Activated CD8-positive, alpha-beta memory T cell treated with anti-CD3 and anti-CD28 coated beads, Interleukin-2, amount 50 U/mL, for 4 hours (primary cell): Measurements from ENCODE around the gene ANKRD28.
"Not testable (repeated sequence)": the region's sequence is repeated elsewhere in the genome, so short reads cannot be mapped to it uniquely, and the experiment has no call there.

Source experiments
- DNase-seq: peaks from one replicate; pipeline ENCODE4 v3.0.0-alpha.2; 2020

Gene ANKRD28

GRCh38 chr3:15633159-15633558, 164.6 kb downstream of the ANKRD28 start:
- DNase-seq, result no peak

DNA sequence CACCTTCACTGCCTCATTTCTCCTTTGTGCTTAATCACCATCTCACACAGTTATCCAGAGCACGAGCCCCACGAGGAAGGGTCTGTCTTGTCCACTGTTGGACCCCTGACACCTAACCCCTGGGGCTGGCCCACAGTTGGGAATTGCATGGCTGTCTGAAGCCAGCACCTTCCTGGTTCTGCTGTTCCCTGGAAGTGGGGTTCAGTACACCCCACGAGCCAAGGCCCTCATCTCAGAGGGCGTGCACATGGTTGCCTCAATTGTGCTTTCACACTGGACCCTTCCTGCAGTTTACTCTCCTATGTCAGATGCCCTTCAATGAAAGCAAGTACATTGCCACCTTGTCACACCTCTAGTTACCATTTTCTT, 165.6 kb downstream of the ANKRD28 start:
- no peak for DNase-seq

DNA sequence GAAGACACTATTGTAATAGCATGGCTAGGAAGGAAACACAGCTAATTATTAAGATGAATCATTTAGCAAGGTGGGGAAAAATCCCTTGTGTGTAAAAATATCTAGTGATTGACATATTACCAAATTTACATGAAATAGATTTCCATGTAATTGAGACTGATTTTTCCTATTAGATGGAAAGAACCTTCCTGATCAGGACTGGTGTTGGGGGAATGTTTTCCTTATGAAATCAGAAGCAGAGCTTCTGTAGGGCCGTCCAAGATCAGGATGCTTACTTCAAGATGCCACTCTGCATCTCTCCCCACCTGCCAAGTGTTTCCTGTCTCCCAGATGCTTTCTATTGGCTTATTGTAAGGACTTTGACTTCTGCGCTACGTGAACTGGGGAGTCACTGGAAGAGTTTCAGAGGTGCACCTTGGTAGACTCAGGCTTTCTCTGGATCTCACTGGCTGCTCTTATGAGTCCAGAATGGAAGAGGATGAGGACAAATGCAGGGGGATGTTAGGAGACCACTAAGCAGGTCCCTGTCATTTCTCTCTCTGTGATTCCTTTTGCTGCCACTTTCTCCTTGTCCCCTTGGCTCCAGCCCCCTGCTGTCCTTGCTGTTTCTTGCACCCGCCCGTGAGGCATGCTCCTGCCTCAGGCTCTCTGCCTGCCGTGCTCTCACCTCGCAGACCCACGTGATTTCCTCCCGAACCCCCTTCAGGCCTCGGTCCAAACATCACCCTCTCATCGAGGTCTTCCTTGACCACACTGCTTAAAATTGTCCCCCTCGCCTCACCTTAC, 166.2 kb downstream of the ANKRD28 start:
- DNase-seq, result no peak

DNA sequence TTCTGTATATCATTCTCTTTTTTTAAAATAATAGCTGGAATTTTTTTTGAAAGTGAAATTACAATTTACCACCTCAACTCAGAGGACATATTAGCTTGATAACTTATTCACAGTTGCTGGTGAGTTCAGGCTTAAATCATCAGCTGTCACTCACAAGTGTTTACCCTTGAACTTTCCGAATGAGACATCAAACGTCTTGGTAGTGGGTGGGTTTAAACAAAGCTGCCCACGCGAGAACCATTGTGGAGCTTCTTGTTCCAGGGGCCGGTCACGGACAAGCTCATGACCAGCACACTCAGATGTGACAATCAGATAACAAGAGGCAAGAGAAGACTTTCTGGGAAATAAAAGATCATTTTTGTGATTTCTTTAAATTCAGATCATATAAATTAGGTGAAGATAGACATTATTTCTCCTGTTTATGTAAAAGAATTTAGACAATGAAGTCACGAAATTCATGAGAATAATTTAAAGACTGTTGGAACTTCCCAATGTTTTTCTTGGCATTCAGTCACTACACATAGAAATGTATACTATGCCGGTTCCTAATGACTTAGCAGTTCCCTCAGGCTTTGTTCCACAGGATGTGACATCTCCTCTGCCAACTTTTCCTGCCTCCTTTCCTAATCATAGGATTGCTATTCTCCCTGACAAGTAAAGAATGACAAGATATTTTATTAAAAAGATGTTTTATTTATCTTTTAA, 167.0 kb downstream of the ANKRD28 start:
- DNase-seq, result no peak

GRCh38 chr3:15629860-15630597, 167.8 kb downstream of the ANKRD28 start:
- peak; percentile 57 for DNase-seq

DNA sequence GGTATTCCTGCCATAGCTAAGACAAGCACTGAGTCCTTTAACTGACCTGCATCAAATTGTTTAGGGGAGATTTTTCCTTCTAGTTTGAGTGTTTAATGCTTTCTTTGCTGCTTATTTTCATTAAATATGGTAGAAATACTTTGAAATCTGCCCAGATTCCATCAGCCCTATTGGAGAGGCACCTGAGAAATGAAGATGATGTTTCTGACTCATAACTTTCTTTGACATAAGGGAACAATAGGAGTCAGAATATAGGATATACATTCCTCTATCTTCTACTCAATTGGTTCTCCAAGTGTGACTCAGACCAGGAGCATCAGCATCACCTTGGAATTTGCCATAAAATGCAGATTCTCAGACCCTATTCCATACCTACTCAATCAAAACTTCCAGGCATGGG, 168.8 kb downstream of the ANKRD28 start:
- DNase-seq, result no peak

- DNase-seq, result no peak
These were observed 174.0 kb downstream of the ANKRD28 start for GRCh38 chr3:15623535-15624440.

DNA sequence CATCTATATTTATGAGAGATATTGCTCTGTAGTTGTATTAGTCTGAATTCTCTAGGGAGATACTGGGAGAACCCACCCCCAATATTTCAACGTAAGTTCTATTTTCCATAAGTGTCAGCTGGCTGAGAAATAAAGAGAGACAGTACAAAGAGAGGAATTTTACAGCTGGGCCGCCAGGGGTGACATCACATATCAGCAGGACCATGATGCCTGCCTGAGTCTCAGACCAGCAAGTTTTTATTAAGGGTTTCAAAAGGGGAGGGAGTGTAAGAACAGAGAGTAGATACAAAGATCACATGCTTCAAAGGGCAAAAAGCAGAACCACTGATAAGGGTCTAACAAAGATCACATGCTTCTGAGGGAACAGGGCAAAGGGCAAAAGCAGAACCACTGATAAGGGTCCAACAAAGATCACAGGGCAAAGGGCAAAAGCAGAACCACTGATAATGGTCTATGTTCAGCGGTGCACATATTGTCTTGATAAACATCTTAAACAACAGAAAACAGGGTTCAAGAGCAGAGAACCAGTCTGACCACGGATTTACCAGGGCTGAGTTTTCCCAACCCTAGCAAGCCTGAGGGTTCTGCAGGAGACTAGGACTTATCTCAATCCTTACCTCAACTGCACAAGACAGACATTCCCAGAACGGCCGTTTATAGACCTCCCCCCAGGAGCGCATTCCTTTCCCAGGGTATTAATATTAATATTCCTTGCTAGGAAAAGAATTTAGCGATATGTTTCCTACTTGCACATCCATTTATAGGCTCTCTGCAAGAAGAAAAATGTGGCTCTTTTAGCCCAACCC, 177.9 kb downstream of the ANKRD28 start:
- DNase-seq, result not testable (repeated sequence)
